Neuronal stem cell (in vitro differentiated cells): Measurements from ENCODE around the gene TOM1.

Experiments used
- DNase-seq: peaks from one replicate; pipeline ENCODE4 v3.0.0-alpha.2; 2013; ENCODE audit warnings: low spot score
- H2AFZ ChIP-seq: one replicate; pipeline ENCODE4 v1.6.1; 2013; ENCODE audit warnings: mild to moderate bottlenecking, low read length, inconsistent platforms
- H2AK5ac ChIP-seq: 2 replicates; pipeline ENCODE4 v1.6.1; 2013; ENCODE audit warnings: low read depth, mild to moderate bottlenecking, inconsistent platforms, low read length, moderate library complexity, mixed read lengths
- H2BK120ac ChIP-seq: 2 replicates; pipeline ENCODE4 v1.6.1; 2013; ENCODE audit warnings: low read depth, mild to moderate bottlenecking, inconsistent platforms, low read length, moderate library complexity, mixed read lengths
- H2BK12ac ChIP-seq: one replicate; pipeline ENCODE4 v1.6.1; 2013; ENCODE audit warnings: low read length, inconsistent platforms
- H2BK15ac ChIP-seq: 2 replicates; pipeline ENCODE4 v1.6.1; 2013; ENCODE audit warnings: mild to moderate bottlenecking, low read length, inconsistent platforms, mixed read lengths
- H2BK5ac ChIP-seq: one replicate; pipeline ENCODE4 v1.6.1; 2013; ENCODE audit warnings: inconsistent platforms, mild to moderate bottlenecking, low read length, moderate library complexity
- H3K14ac ChIP-seq: one replicate; pipeline ENCODE4 v1.6.1; 2013; ENCODE audit warnings: low read length, inconsistent platforms
- H3K18ac ChIP-seq: 2 replicates; pipeline ENCODE4 v1.6.1; 2013; ENCODE audit warnings: low read length, inconsistent platforms
- H3K23ac ChIP-seq: 2 replicates; pipeline ENCODE4 v1.6.1; 2013; ENCODE audit warnings: low read depth, mild to moderate bottlenecking, mixed read lengths, low read length, inconsistent platforms; ENCODE audit not compliant: poor library complexity
- H3K27ac ChIP-seq: replicated peaks from 3 replicates; pipeline ENCODE4 v1.5.1; 2013; ENCODE audit warnings: low read length, inconsistent platforms
- H3K27me3 ChIP-seq, 3 experiments: 2 replicates each; pipeline ENCODE4 v1.6.1; 2013; ENCODE audit warnings: low read length in 3 of 3, mild to moderate bottlenecking in 2 of 3, inconsistent platforms in 1 of 3, low read depth in 1 of 3, mixed read lengths in 1 of 3, moderate library complexity in 1 of 3; ENCODE audit not compliant: control insufficient read depth in 3 of 3, insufficient read depth in 3 of 3
- H3K36me3 ChIP-seq, 2 donors: replicated peaks in 1 of 2; 2 replicates each; pipeline ENCODE4 v1.6.1; 2013; ENCODE audit warnings: low read length in 2 of 2; ENCODE audit not compliant: control insufficient read depth in 2 of 2, insufficient read depth in 2 of 2
- H3K4ac ChIP-seq: 2 replicates; pipeline ENCODE4 v1.6.1; 2013; ENCODE audit warnings: inconsistent platforms, mild to moderate bottlenecking, low read length, moderate library complexity
- H3K4me1 ChIP-seq, 2 donors: 1 replicate in 1 of 2; 2 replicates in 1 of 2; pipeline ENCODE4 v1.6.1; 2013; ENCODE audit warnings: low read length in 2 of 2, low read depth in 1 of 2; ENCODE audit not compliant: control insufficient read depth in 2 of 2, insufficient read depth in 1 of 2
- H3K4me2 ChIP-seq: one replicate; pipeline ENCODE4 v1.6.1; 2013; ENCODE audit warnings: mild to moderate bottlenecking, low read length, inconsistent platforms; ENCODE audit not compliant: insufficient read depth, poor library complexity, severe bottlenecking
- H3K4me3 ChIP-seq, 2 donors: 2 replicates each; pipeline ENCODE4 v1.5.1; 2013; ENCODE audit warnings: low read length in 2 of 2, mild to moderate bottlenecking in 2 of 2, inconsistent platforms in 1 of 2, moderate library complexity in 1 of 2
- H3K79me1 ChIP-seq: one replicate; pipeline ENCODE4 v1.6.1; 2013; ENCODE audit warnings: low read depth, mild to moderate bottlenecking, inconsistent platforms, low read length, moderate library complexity
- H3K9ac ChIP-seq: one replicate; pipeline ENCODE4 v1.6.1; 2013; ENCODE audit warnings: mild to moderate bottlenecking, low read depth, low read length, inconsistent platforms; ENCODE audit not compliant: poor library complexity
- H3K9me3 ChIP-seq, 2 donors: replicated peaks in 1 of 2; 2 replicates each; pipeline versions ENCODE3 to v1.6.1; 2013; ENCODE audit warnings: low read length in 2 of 2, mild to moderate bottlenecking in 2 of 2, inconsistent platforms in 1 of 2, low read depth in 1 of 2, mixed read lengths in 1 of 2, moderate library complexity in 1 of 2; ENCODE audit not compliant: control insufficient read depth in 2 of 2, insufficient read depth in 1 of 2
- H4K8ac ChIP-seq: one replicate; pipeline ENCODE4 v1.6.1; 2013; ENCODE audit warnings: low read depth, mild to moderate bottlenecking, inconsistent platforms, low read length, moderate library complexity
- H4K91ac ChIP-seq: one replicate; pipeline ENCODE4 v1.6.1; 2013; ENCODE audit warnings: low read length, low read depth, mild to moderate bottlenecking, inconsistent platforms; ENCODE audit not compliant: poor library complexity
- WGBS, 2 donors: extraction: QIAGEN DNeasy Blood & Tissue Kit; methylation state at CpG; one replicate each; pipeline ENCODE4 v1.1.7; 2013; ENCODE audit warnings: missing lambda C conversion rate in 2 of 2, mixed read lengths in 1 of 2; ENCODE audit not compliant: insufficient read length in 2 of 2, insufficient replicate concordance in 1 of 2; ENCODE audit errors: extremely low coverage in 2 of 2; 5-methylcytosine and 5-hydroxymethylcytosine counted together

TOM1 gene

GRCh38 chr22:35380013-35380412 lies 80.3 kb downstream of the TOM1 start:
- Histone ChIP-seq H2AFZ (peak overlapping the region; percentile 95), H3K27me3 (peaks cover 0 to 11% (median 4%) of the 10 kb centered on the region in 3 experiments), H2BK120ac (no peak overlapping the region), H2BK15ac (peak overlapping the region; percentile 3), H3K36me3 (no peaks in the 10 kb centered on the region), H3K4me1 (peaks cover 19 to 20% of the 10 kb centered on the region in 2 donors), H2BK5ac (no peak overlapping the region), H3K79me1 (no peaks in the 10 kb centered on the region), H3K4me3 (no peak overlapping the region), H3K4me2 (no peak overlapping the region), H3K9ac (no peak overlapping the region), H3K4ac (no peak overlapping the region), H2AK5ac (peak overlapping the region; percentile 63), H4K91ac (no peak overlapping the region), H4K8ac (no peak overlapping the region), H3K18ac (no peak overlapping the region), H3K27ac (no peak overlapping the region), H3K9me3 (no peaks in the 10 kb centered on the region), H3K14ac (no peak overlapping the region), H3K23ac (no peak overlapping the region), H2BK12ac (no peak overlapping the region)
- no CpG with 5 or more reads among the region's 6 CpGs for WGBS, 2 donors
- no peak for DNase-seq

- no CpG with 5 or more reads among the region's 47 CpGs for WGBS, 2 donors
- H3K4me1 ChIP-seq: peaks cover 14 to 20% of the 10 kb centered on the region in 2 donors
Measured at GRCh38 chr22:35380537-35381423, 81.1 kb downstream of the TOM1 start, which contains the start of gene HMOX1. TSS of gene HMOX1 (plus strand) at chr22:35381096. CDS start at chr22:35381174, 78 bp downstream.

DNA sequence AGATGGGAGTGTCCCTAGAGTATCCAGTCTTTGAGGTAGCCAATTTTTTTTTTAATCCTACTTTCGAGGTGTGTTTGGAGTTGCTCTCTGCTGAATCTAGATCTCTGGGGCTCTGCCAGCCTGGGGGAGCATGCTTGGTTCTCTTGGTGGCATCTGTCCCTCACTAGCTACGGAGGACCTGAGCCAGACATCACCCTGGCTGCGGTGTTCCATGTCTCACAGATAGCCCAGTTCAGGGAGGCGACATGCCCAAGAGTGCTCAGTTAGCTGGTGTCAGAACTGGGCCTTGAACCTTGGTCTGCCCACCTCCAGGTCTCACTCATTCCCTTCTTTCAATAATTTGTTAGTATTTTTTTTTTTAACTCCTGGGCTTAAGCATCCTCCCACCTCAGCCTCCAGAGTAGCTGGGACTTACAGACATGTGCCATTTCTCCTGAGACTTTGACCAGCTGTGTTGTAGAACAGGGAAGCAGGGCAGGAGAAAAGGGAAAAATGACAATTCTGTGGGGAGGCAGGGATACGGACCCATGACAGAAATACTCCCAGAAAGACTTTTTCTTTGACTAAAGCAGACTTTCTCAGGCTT lies 81.8 kb downstream of the TOM1 start:
- Histone ChIP-seq H2AK5ac (no peak overlapping the region), H3K4ac (no peak overlapping the region), H3K9me3 (no peaks in the 10 kb centered on the region), H4K8ac (no peak overlapping the region), H4K91ac (no peak overlapping the region), H2BK120ac (no peak overlapping the region), H3K4me2 (peak overlapping the region; percentile 64), H3K27me3 (peaks cover 0 to 11% (median 4%) of the 10 kb centered on the region in 3 experiments), H3K23ac (no peak overlapping the region), H3K4me1 (peaks cover 14 to 19% of the 10 kb centered on the region in 2 donors), H2BK15ac (peak overlapping the region; percentile 71), H2BK5ac (no peak overlapping the region), H3K79me1 (no peaks in the 10 kb centered on the region), H3K4me3 (peak overlapping the region; percentile 48 to 73), H2BK12ac (no peak overlapping the region), H3K36me3 (no peaks in the 10 kb centered on the region), H3K18ac (peak overlapping the region; percentile 40), H3K27ac (no peak overlapping the region), H3K9ac (no peak overlapping the region), H2AFZ (peak overlapping the region; percentile 95), H3K14ac (no peak overlapping the region)
- DNase-seq: no peak
- no CpG with 5 or more reads among the region's 5 CpGs for WGBS, 2 donors

More at GRCh38 chr22:35380537-35381423, 81.1 kb downstream of the TOM1 start, which contains the start of gene HMOX1:
- H3K14ac ChIP-seq: no peak within 1 kb of the TSS
- no peaks in the 10 kb centered on the region for H3K36me3 ChIP-seq
- no peak within 1 kb of the TSS for H3K27ac ChIP-seq
- peak within 1 kb of the TSS; percentile 71 for H2BK15ac ChIP-seq
- peak within 1 kb of the TSS; percentile 19 for H2BK120ac ChIP-seq
- H3K4me2 ChIP-seq: peak within 1 kb of the TSS; percentile 64
- H4K91ac ChIP-seq: no peak within 1 kb of the TSS
- peak; percentile 49 for DNase-seq
- H3K4me3 ChIP-seq: peak within 1 kb of the TSS; percentile 48 to 73
- H3K27me3 ChIP-seq: peaks cover 0 to 11% (median 4%) of the 10 kb centered on the region in 3 experiments
- peak within 1 kb of the TSS; percentile 63 for H2AK5ac ChIP-seq
- H2BK5ac ChIP-seq: no peak within 1 kb of the TSS
- H3K9ac ChIP-seq: peak within 1 kb of the TSS; percentile 78
- peak within 1 kb of the TSS; percentile 75 for H3K23ac ChIP-seq
- no peaks in the 10 kb centered on the region for H3K79me1 ChIP-seq
- H4K8ac ChIP-seq: no peak within 1 kb of the TSS
- H3K18ac ChIP-seq: peak within 1 kb of the TSS; percentile 96
- no peak within 1 kb of the TSS for H3K4ac ChIP-seq
- H2BK12ac ChIP-seq: peak within 1 kb of the TSS; percentile 67
- no peaks in the 10 kb centered on the region for H3K9me3 ChIP-seq
- H2AFZ ChIP-seq: peak within 1 kb of the TSS; percentile 95

DNA sequence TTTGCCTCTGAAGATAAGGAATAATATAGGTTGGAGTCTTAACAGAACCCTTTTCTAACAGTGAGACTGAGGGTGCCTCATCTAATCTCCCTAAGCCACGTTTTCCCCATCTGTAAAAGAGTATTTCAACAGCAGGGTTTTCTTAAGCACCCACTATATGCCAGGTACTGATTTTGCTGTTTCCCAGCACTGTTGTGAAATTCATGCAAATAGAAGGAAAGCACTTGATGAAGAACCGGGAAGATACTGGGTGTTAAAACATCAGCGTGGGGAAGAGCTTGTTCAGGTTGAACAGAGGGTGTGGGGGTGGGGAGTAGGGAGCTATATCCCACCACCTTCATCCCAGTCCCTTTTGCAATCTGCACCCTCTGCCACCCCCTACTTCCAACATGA lies 84.0 kb downstream of the TOM1 start:
- Histone ChIP-seq H4K91ac (no peak overlapping the region), H3K36me3 (no peaks in the 10 kb centered on the region), H3K27ac (no peak overlapping the region), H2BK15ac (no peak overlapping the region), H4K8ac (no peak overlapping the region), H3K79me1 (no peaks in the 10 kb centered on the region), H3K4me3 (no peak overlapping the region), H3K18ac (no peak overlapping the region), H2BK120ac (no peak overlapping the region), H2BK5ac (no peak overlapping the region), H3K9me3 (no peaks in the 10 kb centered on the region), H3K4me1 (peaks cover 4 to 10% of the 10 kb centered on the region in 2 donors), H3K23ac (no peak overlapping the region), H2AFZ (no peak overlapping the region), H3K4me2 (no peak overlapping the region), H3K14ac (no peak overlapping the region), H3K9ac (no peak overlapping the region), H2BK12ac (no peak overlapping the region), H3K4ac (no peak overlapping the region), H3K27me3 (peaks cover 0 to 11% (median 4%) of the 10 kb centered on the region in 3 experiments), H2AK5ac (no peak overlapping the region)
- WGBS, 2 donors: no CpG with 5 or more reads among the region's 3 CpGs
- no peak for DNase-seq
